Chondrocyte (in vitro differentiated cells): ENCODE data around the gene CFTR. TPM values are rescaled to one million over a fixed set of nuclear protein-coding genes. Genes with fewer than 3 reads are reported as not detected.

ENCODE experiments used
- DNase-seq: peaks from one replicate; pipeline ENCODE4 v3.0.0; 2021; ENCODE audit warnings: mixed read lengths, low spot score
- H3K27ac Mint-ChIP-seq: one replicate; pipeline ENCODE4 v1.8.0; 2021; ENCODE audit warnings: mild to moderate bottlenecking, moderate library complexity, mixed read lengths; ENCODE audit not compliant: unreplicated experiment
- H3K27me3 Mint-ChIP-seq: 2 replicates; pipeline ENCODE4 v1.8.0; 2021; ENCODE audit warnings: low read depth, mixed read lengths
- H3K36me3 Mint-ChIP-seq: 2 replicates; pipeline ENCODE4 v1.8.0; 2021; ENCODE audit warnings: low read depth, mixed read lengths
- H3K4me1 Mint-ChIP-seq: 2 replicates; pipeline ENCODE4 v1.8.0; 2021; ENCODE audit warnings: low read depth, mild to moderate bottlenecking, mixed read lengths
- H3K4me3 Mint-ChIP-seq: one replicate; pipeline ENCODE4 v1.8.0; 2021; ENCODE audit warnings: mild to moderate bottlenecking, moderate library complexity, mixed read lengths; ENCODE audit not compliant: unreplicated experiment
- H3K9me3 Mint-ChIP-seq: 2 replicates; pipeline ENCODE4 v1.8.0; 2021; ENCODE audit warnings: low read depth, mixed read lengths
- total RNA-seq: library from RNA; stranded (reverse); gene quantifications from 3 replicates; pipeline ENCODE4 v1.2.1, GENCODE V29; 2021
- TF ChIP-seq, protein P1 (sequence below): fragments of 200-600 bp; sonication (generic); IDR thresholded peaks from 2 replicates; pipeline ENCODE4 v1.5.0; 2021; ENCODE audit warnings: antibody characterized with exemption, mild to moderate bottlenecking, moderate library complexity

Gene CFTR
- total RNA-seq, 1 donor from 2014 or later: not detected

DNA sequence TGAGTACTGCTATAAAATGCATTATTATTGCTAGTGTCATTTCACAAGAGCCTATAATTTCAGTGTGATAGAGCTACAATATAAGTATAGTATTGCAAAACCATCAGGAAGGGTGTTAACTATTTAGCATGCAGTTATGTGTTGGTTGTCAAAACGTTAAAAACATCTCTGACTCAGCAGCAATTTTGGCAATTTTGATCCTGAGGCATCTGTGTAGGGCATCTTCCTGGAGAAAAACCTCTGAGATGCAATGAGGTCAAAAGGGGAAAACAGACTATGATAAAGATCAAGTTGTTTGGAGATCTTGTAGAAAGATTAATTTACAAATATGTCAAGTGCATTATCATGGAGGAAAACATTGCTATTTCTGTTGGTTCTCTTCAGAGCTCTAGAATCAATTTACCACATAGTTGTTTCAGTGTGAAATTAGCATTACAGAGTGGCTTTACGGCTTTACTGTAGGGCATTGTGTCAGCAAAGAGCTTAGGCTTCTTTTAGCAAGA, 5.3 kb downstream of the CFTR start:
- Mint-ChIP-seq H3K9me3 (no peaks in the 10 kb centered on the region), H3K27me3 (peaks cover 22% of the 10 kb centered on the region), H3K4me3 (no peak overlapping the region), H3K4me1 (peaks cover under 1% of the 10 kb centered on the region), H3K27ac (no peak overlapping the region), H3K36me3 (no peaks in the 10 kb centered on the region)
- TF ChIP-seq, protein P1, sequence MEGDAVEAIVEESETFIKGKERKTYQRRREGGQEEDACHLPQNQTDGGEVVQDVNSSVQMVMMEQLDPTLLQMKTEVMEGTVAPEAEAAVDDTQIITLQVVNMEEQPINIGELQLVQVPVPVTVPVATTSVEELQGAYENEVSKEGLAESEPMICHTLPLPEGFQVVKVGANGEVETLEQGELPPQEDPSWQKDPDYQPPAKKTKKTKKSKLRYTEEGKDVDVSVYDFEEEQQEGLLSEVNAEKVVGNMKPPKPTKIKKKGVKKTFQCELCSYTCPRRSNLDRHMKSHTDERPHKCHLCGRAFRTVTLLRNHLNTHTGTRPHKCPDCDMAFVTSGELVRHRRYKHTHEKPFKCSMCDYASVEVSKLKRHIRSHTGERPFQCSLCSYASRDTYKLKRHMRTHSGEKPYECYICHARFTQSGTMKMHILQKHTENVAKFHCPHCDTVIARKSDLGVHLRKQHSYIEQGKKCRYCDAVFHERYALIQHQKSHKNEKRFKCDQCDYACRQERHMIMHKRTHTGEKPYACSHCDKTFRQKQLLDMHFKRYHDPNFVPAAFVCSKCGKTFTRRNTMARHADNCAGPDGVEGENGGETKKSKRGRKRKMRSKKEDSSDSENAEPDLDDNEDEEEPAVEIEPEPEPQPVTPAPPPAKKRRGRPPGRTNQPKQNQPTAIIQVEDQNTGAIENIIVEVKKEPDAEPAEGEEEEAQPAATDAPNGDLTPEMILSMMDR: no peak
- no peak for DNase-seq

- Mint-ChIP-seq H3K36me3 (no peaks in the 10 kb centered on the region), H3K4me3 (no peak overlapping the region), H3K9me3 (no peaks in the 10 kb centered on the region)
Measured at GRCh38 chr7:117489016-117489415, 9.2 kb downstream of the CFTR start.

DNA sequence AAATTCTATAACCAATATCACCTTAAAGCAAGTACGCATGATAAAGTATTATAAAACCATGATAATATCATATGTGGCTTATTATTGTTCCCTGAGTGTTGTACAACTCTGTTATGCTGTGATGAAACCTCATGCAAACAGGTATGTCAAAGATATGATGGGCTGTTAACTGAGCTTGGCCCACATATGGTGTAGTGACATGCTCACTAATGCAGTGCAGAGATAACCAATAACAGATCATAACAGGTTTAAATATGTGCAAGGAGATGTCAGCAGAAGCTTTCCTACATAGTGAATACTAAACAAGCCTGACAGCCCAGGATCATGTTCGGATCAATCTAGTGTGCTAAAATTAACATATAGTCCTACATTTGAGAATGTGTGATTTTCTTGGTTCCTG, 9.6 kb downstream of the CFTR start:
- H3K36me3 Mint-ChIP-seq: no peaks in the 10 kb centered on the region
- no peaks in the 10 kb centered on the region for H3K9me3 Mint-ChIP-seq
- no peaks in the 10 kb centered on the region for H3K4me1 Mint-ChIP-seq
- TF ChIP-seq, protein P1: no peak
- H3K27ac Mint-ChIP-seq: no peak overlapping the region
- no peak for DNase-seq
- H3K27me3 Mint-ChIP-seq: peaks cover 17% of the 10 kb centered on the region
- H3K4me3 Mint-ChIP-seq: no peak overlapping the region

More at GRCh38 chr7:117489016-117489415, 9.2 kb downstream of the CFTR start:
- no peak for DNase-seq
- Mint-ChIP-seq H3K27me3 (peaks cover 17% of the 10 kb centered on the region), H3K27ac (no peak overlapping the region), H3K4me1 (no peaks in the 10 kb centered on the region)
- TF ChIP-seq, protein P1: no peak

DNA sequence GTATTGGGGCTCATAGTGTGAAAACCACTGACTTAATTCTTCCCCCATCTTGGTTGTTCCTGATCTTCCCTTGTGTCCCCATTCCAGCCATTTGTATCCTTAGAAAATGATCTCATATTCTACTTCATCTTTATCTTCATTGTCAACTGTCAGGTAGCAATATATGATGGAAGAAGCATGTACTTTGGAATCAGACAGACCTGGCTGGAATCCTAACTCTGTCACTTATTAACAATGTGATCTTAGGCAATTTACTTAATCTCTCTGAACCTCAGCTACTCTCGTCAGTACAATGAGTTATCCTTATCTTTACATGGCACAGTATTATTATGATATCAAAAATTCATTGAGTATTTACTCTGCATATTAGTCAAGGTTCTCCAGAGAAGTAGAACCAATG, 10.1 kb downstream of the CFTR start:
- Mint-ChIP-seq H3K27me3 (peaks cover 17% of the 10 kb centered on the region), H3K4me3 (no peak overlapping the region), H3K4me1 (no peaks in the 10 kb centered on the region), H3K36me3 (no peaks in the 10 kb centered on the region), H3K27ac (no peak overlapping the region), H3K9me3 (no peaks in the 10 kb centered on the region)
- no peak for DNase-seq
- TF ChIP-seq, protein P1: no peak

DNA sequence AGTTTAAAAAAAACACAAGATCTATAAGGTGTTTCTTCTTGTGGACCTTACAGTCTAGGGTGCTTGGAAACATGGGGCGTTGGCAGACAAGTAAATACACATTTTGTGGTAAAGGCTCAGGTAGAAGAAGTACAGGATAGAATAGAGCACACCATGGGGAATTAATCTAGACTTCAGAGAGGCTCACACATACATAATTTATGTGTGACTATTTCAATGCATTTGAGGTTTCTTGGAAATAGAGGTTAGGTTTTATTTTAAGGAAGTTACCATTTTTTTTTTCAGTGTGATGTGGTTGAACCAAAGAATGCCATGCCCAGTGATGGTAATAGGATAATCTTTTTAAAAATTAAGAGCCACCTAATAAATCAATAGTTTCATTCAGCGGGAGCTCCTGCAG, 12.8 kb downstream of the CFTR start:
- Mint-ChIP-seq H3K27ac (no peak overlapping the region), H3K4me1 (no peaks in the 10 kb centered on the region), H3K9me3 (no peaks in the 10 kb centered on the region), H3K27me3 (peaks cover 7% of the 10 kb centered on the region), H3K4me3 (no peak overlapping the region), H3K36me3 (no peaks in the 10 kb centered on the region)
- TF ChIP-seq, protein P1: no peak
- DNase-seq: no peak
